GM12892 (cell line): Measurements from ENCODE around the gene DLG1.

Experiments
- POLR2A ChIP-seq: IDR thresholded peaks from 2 replicates; pipeline ENCODE4 v1.6.1; 2011; ENCODE audit warnings: low read depth, low read length, control low read depth
- POLR2AphosphoS5 ChIP-seq: IDR thresholded peaks from 2 replicates; pipeline ENCODE4 v1.6.1; 2011; ENCODE audit warnings: low read depth, low read length, control low read depth

DNA sequence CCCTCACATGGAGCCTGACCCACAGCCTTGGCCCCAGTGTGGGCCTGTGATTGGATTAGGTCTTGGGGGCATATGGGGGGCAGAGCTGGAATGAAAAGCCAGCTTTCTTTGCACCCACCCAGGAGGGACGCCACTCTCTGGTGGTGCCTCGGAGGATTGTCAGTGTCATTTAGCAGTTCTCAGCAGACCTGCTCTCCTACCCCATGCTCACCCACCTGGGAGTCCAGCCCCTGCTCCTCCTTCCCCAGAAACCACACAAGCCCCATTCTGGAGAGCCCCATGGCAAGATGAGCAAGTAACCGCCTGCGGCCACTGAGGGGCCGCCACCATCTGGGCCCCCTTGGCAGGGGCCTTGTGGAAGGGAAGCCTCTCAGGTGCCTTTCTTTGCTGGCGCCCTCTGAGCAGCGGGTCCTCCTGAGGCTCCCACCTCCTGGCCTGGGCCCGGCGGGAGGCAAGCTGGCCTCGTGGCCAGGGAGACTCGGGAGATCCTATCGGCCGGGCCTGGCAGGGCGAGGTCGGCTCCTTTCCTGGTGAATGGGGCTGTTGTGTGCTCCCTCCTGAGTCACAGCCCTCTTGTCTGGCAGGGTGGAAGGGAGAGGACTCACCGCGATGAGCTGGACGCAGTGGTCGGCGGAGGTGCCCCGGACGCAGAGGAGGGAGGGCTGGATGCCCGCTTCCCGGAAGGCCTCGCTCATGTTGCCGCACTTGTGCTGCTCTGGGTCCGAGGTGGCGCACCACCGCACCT lies 271.1 kb downstream of the DLG1 start:
- TF ChIP-seq POLR2AphosphoS5 (no peak), POLR2A (no peak)
